Small intestine (tissue), 7 donors: ENCODE results near the gene GRB10. TPM values are rescaled to one million over a fixed set of nuclear protein-coding genes. Genes with fewer than 3 reads are reported as not detected.
"Not testable (repeated sequence)": the region's sequence is repeated elsewhere in the genome, so short reads cannot be mapped to it uniquely, and the experiment has no call there.

Experiments
- DNase-seq, 2 donors: peaks; one replicate each; pipeline versions ENCODE4 v3.0.0 to v3.0.0-alpha.2; 2013
- FAIRE-seq: peaks from 2 replicates; lab custom pipeline; 2012; peaks lifted over from hg19 to GRCh38; lab: Jason Lieb, UNC
- H3K27ac ChIP-seq, 3 donors: one replicate each; pipeline ENCODE4 v1.5.1; 2013; ENCODE audit warnings: low read length in 2 of 3, mild to moderate bottlenecking in 2 of 3, control low read depth in 1 of 3, inconsistent platforms in 1 of 3, low read depth in 1 of 3, moderate library complexity in 1 of 3
- H3K27me3 ChIP-seq, 3 donors: one replicate each; pipeline ENCODE4 v1.6.1; 2013; ENCODE audit warnings: low read length in 3 of 3, inconsistent platforms in 1 of 3; ENCODE audit not compliant: control insufficient read depth in 3 of 3, insufficient read depth in 3 of 3
- H3K36me3 ChIP-seq, 3 donors: one replicate each; pipeline ENCODE4 v1.6.1; 2013; ENCODE audit warnings: low read length in 3 of 3, inconsistent platforms in 1 of 3, low read depth in 1 of 3, mild to moderate bottlenecking in 1 of 3, moderate library complexity in 1 of 3; ENCODE audit not compliant: control insufficient read depth in 3 of 3, insufficient read depth in 2 of 3
- H3K4me1 ChIP-seq, 3 donors: one replicate each; pipeline ENCODE4 v1.6.1; 2013; ENCODE audit warnings: low read length in 2 of 3, inconsistent platforms in 1 of 3, low read depth in 1 of 3, mild to moderate bottlenecking in 1 of 3, moderate library complexity in 1 of 3; ENCODE audit not compliant: control insufficient read depth in 3 of 3, insufficient read depth in 2 of 3
- H3K4me3 ChIP-seq, 3 donors: one replicate each; pipeline ENCODE4 v1.5.1; 2013; ENCODE audit warnings: low read length in 3 of 3, control low read depth in 1 of 3, inconsistent platforms in 1 of 3, low read depth in 1 of 3, mild to moderate bottlenecking in 1 of 3, moderate library complexity in 1 of 3
- H3K9me3 ChIP-seq, 2 donors: one replicate each; pipeline ENCODE4 v1.6.1; 2013; ENCODE audit warnings: low read depth in 1 of 2, low read length in 1 of 2; ENCODE audit not compliant: control insufficient read depth in 2 of 2, insufficient read depth in 1 of 2
- WGBS, 3 donors: extraction: QIAGEN DNeasy Blood & Tissue Kit; methylation state at CpG; one replicate each; pipeline ENCODE4 v1.1.7; 2013; 5-methylcytosine and 5-hydroxymethylcytosine counted together
- polyA plus RNA-seq, 4 donors: library from polyadenylated mRNA; stranded (reverse) in 3 of 4; unstranded in 1 of 4; fragments of 200-250 nt in 3 of 4; fragments of 120-200 nt in 1 of 4; gene quantifications; one replicate each; pipeline versions ENCODE4 v1.2.1 to v1.2.3, GENCODE V29; 2013
- donor health status: healthy with polysubstance abuse.
- donor health status: control.
- donor health status: control.
- donor health status: Bipolar disorder and iron deficiency.
- donor health status: healthy.

The GRB10 gene
- polyA plus RNA-seq, 4 donors = 14.5 to 33.8 (median 22.1) TPM

DNA sequence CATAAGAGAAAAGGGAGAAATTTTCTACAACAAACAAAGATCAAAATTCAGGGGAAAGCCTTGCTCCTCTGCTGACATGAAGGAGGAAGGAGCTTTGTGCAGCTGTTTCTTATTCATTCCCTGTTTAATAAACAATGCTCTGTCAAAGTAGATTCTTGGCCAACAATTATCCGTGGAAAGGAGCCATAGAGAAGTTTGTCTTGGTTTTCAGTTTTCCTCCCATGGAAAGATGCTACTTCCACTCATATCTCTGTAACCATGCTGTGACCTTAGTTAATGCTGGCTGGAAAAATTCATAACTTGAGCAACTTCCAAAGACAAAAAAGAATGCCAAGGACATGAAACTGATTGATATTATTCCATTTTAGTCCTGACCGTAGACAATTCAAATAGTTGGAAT lies 225.6 kb downstream of the GRB10 start:
- no peak for DNase-seq
- FAIRE-seq = no peak
- Histone ChIP-seq H3K9me3 (no peaks in the 10 kb centered on the region), H3K27me3 (no peaks in the 10 kb centered on the region), H3K27ac (peak overlapping the region in 2 of 3 donors; percentile 45 to 73), H3K4me1 (peaks cover 10 to 80% (median 12%) of the 10 kb centered on the region in 3 donors), H3K36me3 (peaks cover 0 to 44% (median 0%) of the 10 kb centered on the region in 3 donors), H3K4me3 (no peak overlapping the region)
- WGBS, 3 donors = 41 to 46% (median 42%) methylated on average over 2 of the region's 2 CpGs

- Histone ChIP-seq H3K4me3 (no peak overlapping the region), H3K27ac (peak overlapping the region in 2 of 3 donors; percentile 42 to 73), H3K27me3 (no peaks in the 10 kb centered on the region), H3K36me3 (peaks cover 0 to 39% (median 0%) of the 10 kb centered on the region in 3 donors), H3K9me3 (no peaks in the 10 kb centered on the region), H3K4me1 (peaks cover 7 to 76% (median 12%) of the 10 kb centered on the region in 3 donors)
- FAIRE-seq (no peak), DNase-seq (peak; percentile 89 to 91)
- 14 to 43% (median 38%) methylated on average over 8 of the region's 8 CpGs for WGBS, 3 donors
Observed at GRCh38 chr7:50556247-50556991, 226.3 kb downstream of the GRB10 start.

DNA sequence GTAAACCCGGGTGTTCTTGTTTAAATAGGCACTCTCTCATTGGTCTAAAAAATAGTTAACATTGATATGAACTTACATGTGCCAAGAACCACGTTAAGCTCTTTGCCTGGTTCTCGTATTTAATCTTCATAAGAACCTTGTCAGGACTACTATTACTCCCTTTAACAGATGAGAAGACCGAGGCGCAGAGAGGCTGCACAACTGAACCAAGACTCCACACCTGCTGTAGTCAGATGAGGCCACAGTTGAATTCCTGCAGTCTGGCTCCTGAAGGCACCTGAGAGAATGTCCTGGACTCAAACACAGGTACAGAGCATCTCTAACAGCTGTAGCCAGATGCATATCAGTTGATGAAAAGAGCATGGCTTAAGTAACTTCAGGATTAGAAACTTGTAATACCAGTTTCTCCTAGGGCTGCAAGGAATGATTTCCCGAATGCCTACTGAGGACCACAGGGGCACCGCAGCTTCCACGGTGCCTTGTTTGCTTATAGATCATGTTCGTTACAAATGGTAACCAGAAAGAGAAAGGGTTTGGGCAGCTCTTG lies 227.0 kb downstream of the GRB10 start:
- peaks cover 7 to 69% (median 12%) of the 10 kb centered on the region in 3 donors for H3K4me1 ChIP-seq
- H3K36me3 ChIP-seq = peaks cover 0 to 33% (median 0%) of the 10 kb centered on the region in 3 donors
- H3K27ac ChIP-seq = peak overlapping the region; percentile 2 to 73 (median 42)
- H3K27me3 ChIP-seq = no peaks in the 10 kb centered on the region
- H3K4me3 ChIP-seq = no peak overlapping the region
- no peaks in the 10 kb centered on the region for H3K9me3 ChIP-seq
- FAIRE-seq = no peak
- 70 to 81% (median 72%) methylated on average over 9 of the region's 9 CpGs for WGBS, 3 donors
- no peak for DNase-seq

DNA sequence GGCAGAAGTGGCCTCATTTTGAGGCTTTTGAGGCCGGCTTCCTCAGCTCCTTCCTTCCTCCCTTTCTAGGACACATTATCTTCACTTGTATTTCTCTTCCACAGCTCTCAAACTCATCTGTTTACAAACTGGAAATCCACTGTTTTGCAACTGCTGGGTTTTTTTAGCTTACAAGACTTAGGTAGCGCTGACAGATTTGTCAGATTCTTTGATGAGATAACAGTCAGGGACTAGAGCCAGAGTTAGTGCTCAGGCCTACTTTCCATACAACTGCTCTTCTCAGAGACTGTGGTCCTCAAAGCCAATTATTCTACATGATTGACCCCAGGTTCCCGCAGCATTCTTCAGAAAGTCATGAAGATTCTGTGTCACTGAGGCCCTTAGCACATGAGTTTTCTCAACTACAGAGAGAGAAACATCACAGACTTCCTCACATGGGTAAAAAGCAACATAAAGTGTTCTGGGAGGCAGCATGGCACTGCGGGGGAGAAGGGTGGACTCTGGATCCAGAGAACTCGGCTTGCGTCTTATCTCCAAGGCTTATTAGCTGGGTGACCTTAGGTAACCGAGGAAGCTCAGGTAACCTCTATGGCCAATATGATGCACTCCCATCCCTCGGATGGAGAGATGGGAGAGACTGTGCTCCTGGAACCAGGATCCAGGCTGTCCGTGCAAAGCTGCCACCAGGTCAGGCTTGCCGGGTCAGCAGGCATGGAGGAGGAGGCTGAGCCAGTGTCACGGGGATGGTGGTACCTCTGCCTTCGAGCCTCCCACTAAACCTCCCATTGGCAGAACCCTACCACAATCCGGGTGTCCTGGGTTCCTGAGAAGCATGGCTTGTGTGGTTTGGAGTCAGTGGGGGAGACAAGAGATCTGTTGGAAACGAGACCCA lies 228.0 kb downstream of the GRB10 start:
- 57 to 78% (median 65%) methylated on average over 14 of the region's 14 CpGs for WGBS, 3 donors
- FAIRE-seq (no peak), DNase-seq (peak; percentile 76 to 80)

DNA sequence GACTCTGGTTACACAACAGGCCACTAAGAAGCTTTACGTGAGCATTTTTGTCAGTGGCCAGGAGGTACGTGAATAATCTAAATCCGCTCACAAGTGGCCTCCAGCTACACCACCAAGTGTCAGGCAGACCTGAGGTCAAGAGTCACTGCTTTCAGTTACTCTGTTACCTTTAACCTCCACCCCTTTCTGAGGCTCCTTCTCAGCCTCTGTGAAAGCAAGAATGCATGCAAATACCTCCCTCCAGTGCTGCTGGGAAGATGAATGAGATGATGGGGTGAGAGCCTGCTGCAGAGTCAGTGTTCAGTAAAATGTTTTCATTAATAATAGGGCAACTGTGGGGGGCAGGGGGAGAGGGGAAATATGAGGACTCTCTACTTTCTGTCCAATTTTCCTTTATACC lies 228.7 kb downstream of the GRB10 start:
- no peak for FAIRE-seq
- Histone ChIP-seq H3K4me1 (peaks cover 7 to 55% (median 12%) of the 10 kb centered on the region in 3 donors), H3K9me3 (no peaks in the 10 kb centered on the region), H3K27me3 (no peaks in the 10 kb centered on the region), H3K27ac (peak overlapping the region in 1 of 3 donors; percentile 56), H3K36me3 (peaks cover 0 to 21% (median 0%) of the 10 kb centered on the region in 3 donors), H3K4me3 (no peak overlapping the region)
- DNase-seq = no peak
- WGBS, 3 donors = 42 to 60% (median 56%) methylated on average over 3 of the region's 3 CpGs

More for the DNA sequence above, 228.0 kb downstream of the GRB10 start:
- Histone ChIP-seq H3K27me3 (no peaks in the 10 kb centered on the region), H3K4me1 (peaks cover 7 to 61% (median 12%) of the 10 kb centered on the region in 3 donors), H3K36me3 (peaks cover 0 to 25% (median 0%) of the 10 kb centered on the region in 3 donors), H3K4me3 (no peak overlapping the region), H3K9me3 (no peaks in the 10 kb centered on the region), H3K27ac (peak overlapping the region in 2 of 3 donors; percentile 13 to 73)

GRCh38 chr7:50552921-50553320 lies 229.8 kb downstream of the GRB10 start:
- H3K4me1 ChIP-seq = peaks cover 7 to 45% (median 12%) of the 10 kb centered on the region in 3 donors
- H3K4me3 ChIP-seq = no peak overlapping the region
- DNase-seq (peak in 1 of 2 donors; percentile 66), FAIRE-seq (no peak)
- H3K9me3 ChIP-seq = no peaks in the 10 kb centered on the region
- no peaks in the 10 kb centered on the region for H3K27me3 ChIP-seq
- no peak overlapping the region for H3K27ac ChIP-seq
- 46 to 66% (median 46%) methylated on average over 4 of the region's 4 CpGs for WGBS, 3 donors
- H3K36me3 ChIP-seq = peaks cover 0 to 20% (median 0%) of the 10 kb centered on the region in 3 donors

DNA sequence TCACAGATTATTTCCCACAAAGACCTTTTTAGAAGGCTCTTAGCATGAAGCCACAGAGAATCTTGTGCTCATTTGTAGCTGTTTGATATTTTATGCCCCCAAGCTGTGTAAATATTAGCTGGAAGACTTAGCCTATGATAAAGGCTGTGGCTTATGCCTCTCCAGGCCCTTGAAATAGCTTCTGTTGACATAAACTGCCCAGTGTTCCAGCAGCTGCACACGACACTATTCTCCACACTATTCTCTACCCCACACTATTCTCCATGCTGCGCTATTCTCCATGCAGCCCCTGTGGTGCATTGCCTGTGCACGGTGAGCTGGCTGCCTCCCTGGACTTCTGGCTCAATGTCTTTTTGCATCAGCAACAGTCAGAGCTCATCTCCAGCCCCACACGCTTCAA lies 230.6 kb downstream of the GRB10 start:
- FAIRE-seq (no peak), DNase-seq (peak in 1 of 2 donors; percentile 34)
- Histone ChIP-seq H3K36me3 (peaks cover 0 to 23% (median 0%) of the 10 kb centered on the region in 3 donors), H3K4me1 (peaks cover 4 to 38% (median 12%) of the 10 kb centered on the region in 3 donors), H3K4me3 (no peak overlapping the region), H3K27ac (no peak overlapping the region), H3K9me3 (no peaks in the 10 kb centered on the region), H3K27me3 (no peaks in the 10 kb centered on the region)
- WGBS, 3 donors = 56 to 66% (median 59%) methylated on average over 4 of the region's 4 CpGs

GRCh38 chr7:50545613-50546012 lies 237.1 kb downstream of the GRB10 start:
- H3K36me3 ChIP-seq = peaks cover 2 to 42% (median 8%) of the 10 kb centered on the region in 3 donors
- not testable (repeated sequence) for FAIRE-seq, H3K27me3 ChIP-seq, H3K27ac ChIP-seq, H3K4me3 ChIP-seq, DNase-seq, H3K4me1 ChIP-seq, H3K9me3 ChIP-seq
- WGBS, 3 donors = 83 to 97% (median 92%) methylated on average over 4 of the region's 4 CpGs
